K562 (cell line): ENCODE data around the gene DNAAF3. TPM values are rescaled to one million over a fixed set of nuclear protein-coding genes. Genes with fewer than 3 reads are reported as not detected.

Experiments
- ARHGAP35 ChIP-seq: fragments of 450-650 bp; IDR thresholded peaks from 2 replicates; pipeline ENCODE4 v1.6.1; 2018; ENCODE audit not compliant: partially characterized antibody
- CBX3 ChIP-seq, 2 experiments: IDR thresholded peaks; 1 replicate in 1 of 2; 2 replicates in 1 of 2; pipeline ENCODE4 v1.6.1; 2012; ENCODE audit warnings: inconsistent platforms in 2 of 2, low read length in 2 of 2, borderline replicate concordance in 1 of 2, control low read depth in 1 of 2
- CBX8 ChIP-seq: fragments of 200-600 bp; sonication (generic); IDR thresholded peaks from 2 replicates; pipeline ENCODE4 v1.6.1; 2012; ENCODE audit warnings: borderline replicate concordance, mixed run types, low read depth, mild to moderate bottlenecking, moderate library complexity, mixed read lengths, low read length, control low read depth, inconsistent platforms; ENCODE audit not compliant: poor library complexity, severe bottlenecking; ENCODE audit errors: extremely low read depth
- CEBPB ChIP-seq: fragments of 450-650 bp; IDR thresholded peaks from 2 replicates; pipeline ENCODE4 v1.6.1; 2016; ENCODE audit warnings: missing genetic modification characterization, missing compliant biosample characterization
- COPS2 ChIP-seq: fragments of 450-650 bp; conservative IDR thresholded peaks from 2 replicates; pipeline ENCODE4 v1.6.1; 2016; ENCODE audit warnings: mild to moderate bottlenecking, moderate library complexity
- HDGF ChIP-seq: fragments of 450-650 bp; IDR thresholded peaks from 2 replicates; pipeline ENCODE4 v1.6.1; 2016
- HOXB6 ChIP-seq: fragments of 250-450 bp; sonication (Bioruptor Pico); IDR thresholded peaks from 2 replicates; pipeline ENCODE4 v1.5.1; 2022; ENCODE audit warnings: mild to moderate bottlenecking, borderline replicate concordance
- ILK ChIP-seq: fragments of 450-650 bp; IDR thresholded peaks from 2 replicates; pipeline ENCODE4 v1.6.1; 2016; ENCODE audit warnings: missing genetic modification characterization, low read depth, mild to moderate bottlenecking, missing compliant biosample characterization, moderate library complexity, borderline replicate concordance
- JUNB ChIP-seq: fragments of 450-650 bp; formaldehyde crosslinking; conservative IDR thresholded peaks from 2 replicates; pipeline ENCODE4 v1.4.0; 2020; ENCODE audit warnings: mild to moderate bottlenecking
- KDM4B ChIP-seq, 2 experiments: fragments of 450-650 bp in 1 of 2; sonication (generic) in 1 of 2; IDR thresholded peaks; 2 replicates each; pipeline ENCODE4 v1.6.1; 2016 to 2017; ENCODE audit warnings: borderline replicate concordance in 2 of 2, antibody characterized with exemption in 1 of 2, low read depth in 1 of 2, mild to moderate bottlenecking in 1 of 2
- MYNN ChIP-seq, 2 experiments: sonication (generic); formaldehyde crosslinking in 1 of 2; IDR thresholded peaks; 2 replicates each; pipeline versions ENCODE4 v1.5.0 to v1.6.1; 2016 to 2020; ENCODE audit warnings: antibody characterized with exemption in 1 of 2, missing genetic modification reagents in 1 of 2
- POLR2AphosphoS2 ChIP-seq: IDR thresholded peaks from 2 replicates; pipeline ENCODE4 v1.6.1; 2012; ENCODE audit warnings: low read length, improper control_type of control experiment
- RAD51 ChIP-seq: fragments of 450-650 bp; IDR thresholded peaks from 2 replicates; pipeline ENCODE4 v1.7.1; 2016; ENCODE audit warnings: low read depth, mild to moderate bottlenecking, borderline replicate concordance
- RBM17 ChIP-seq: fragments of 200-400 bp; formaldehyde crosslinking; IDR thresholded peaks from 2 replicates; pipeline ENCODE4 v1.6.1; 2017; ENCODE audit warnings: low read depth, mild to moderate bottlenecking, low read length, borderline replicate concordance
- SAFB ChIP-seq: fragments of 200-400 bp; formaldehyde crosslinking; IDR thresholded peaks from 2 replicates; pipeline ENCODE4 v1.6.1; 2017; ENCODE audit warnings: low read depth, low read length, borderline replicate concordance
- SIRT6 ChIP-seq: IDR thresholded peaks from one replicate; pipeline ENCODE4 v1.6.1; 2012; ENCODE audit warnings: low read depth, mild to moderate bottlenecking, control low read depth, inconsistent platforms, low read length, moderate library complexity
- SOX6 ChIP-seq: fragments of 450-650 bp; IDR thresholded peaks from 2 replicates; pipeline ENCODE4 v1.6.1; 2014; ENCODE audit warnings: mild to moderate bottlenecking
- ZEB2 ChIP-seq: fragments of 450-650 bp; IDR thresholded peaks from 2 replicates; pipeline ENCODE4 v1.6.1; 2016
- ZNF224 ChIP-seq: sonication (generic); formaldehyde crosslinking; IDR thresholded peaks from 2 replicates; pipeline ENCODE4 v1.8.0; 2022; ENCODE audit warnings: mild to moderate bottlenecking, missing genetic modification reagents
- ZNF511 ChIP-seq: sonication (generic); formaldehyde crosslinking; IDR thresholded peaks from 2 replicates; pipeline ENCODE4 v1.8.0; 2022; ENCODE audit warnings: mild to moderate bottlenecking, missing genetic modification reagents
- ZNF57 ChIP-seq: fragments of 450-650 bp; formaldehyde crosslinking; IDR thresholded peaks from 2 replicates; pipeline ENCODE4 v1.4.0; 2020; ENCODE audit warnings: mild to moderate bottlenecking, moderate library complexity
- polyA plus RNA-seq, 8 experiments: library from polyadenylated mRNA; depleted of rRNA in 4 of 8; stranded (reverse) in 5 of 8; unstranded in 3 of 8; fragments of >200 nt; fragmentation: Nextera tagmentation in 2 of 8; fragmentation: Illumina TruSeq in 1 of 8; extraction: Ambion mirVana in 2 of 8; extraction: Trizol in 1 of 8; gene quantifications; 2 replicates each; pipeline versions ENCODE4 v1.2.1 to v1.2.3, GENCODE V29; 2011 to 2014; ENCODE audit warnings: inconsistent platforms in 1 of 8, missing spikeins in 1 of 8
- total RNA-seq, 7 experiments: library from RNA; depleted of rRNA in 6 of 7; stranded (reverse); fragments of >200 nt in 6 of 7; fragmentation: Illumina TruSeq in 2 of 7; extraction: Trizol in 2 of 7; gene quantifications; 2 replicates each; pipeline versions ENCODE4 v1.2.1 to v1.2.3, GENCODE V29; 2011 to 2021; ENCODE audit warnings: low replicate concordance in 1 of 7
- TF ChIP-seq, protein P1 (sequence below): fragments of 450-650 bp; formaldehyde crosslinking; IDR thresholded peaks from 2 replicates; pipeline ENCODE4 v1.4.0; 2020; ENCODE audit warnings: mild to moderate bottlenecking, moderate library complexity
- TF ChIP-seq, protein P2 (sequence below): sonication (generic); formaldehyde crosslinking; IDR thresholded peaks from 2 replicates; pipeline ENCODE4 v1.9.0; 2022; ENCODE audit warnings: mild to moderate bottlenecking, missing genetic modification reagents
- TF ChIP-seq, protein P3 (sequence below): fragments of 450-650 bp; formaldehyde crosslinking; IDR thresholded peaks from 2 replicates; pipeline ENCODE4 v1.4.0; 2020; ENCODE audit warnings: mild to moderate bottlenecking

DNAAF3 gene
- total and polyA plus RNA-seq, 9 of the 15 experiments (the other 6 are each of a cell fraction or from before 2014, with no cell fraction given) = 21.6 to 61.5 (median 43.0) TPM

DNA sequence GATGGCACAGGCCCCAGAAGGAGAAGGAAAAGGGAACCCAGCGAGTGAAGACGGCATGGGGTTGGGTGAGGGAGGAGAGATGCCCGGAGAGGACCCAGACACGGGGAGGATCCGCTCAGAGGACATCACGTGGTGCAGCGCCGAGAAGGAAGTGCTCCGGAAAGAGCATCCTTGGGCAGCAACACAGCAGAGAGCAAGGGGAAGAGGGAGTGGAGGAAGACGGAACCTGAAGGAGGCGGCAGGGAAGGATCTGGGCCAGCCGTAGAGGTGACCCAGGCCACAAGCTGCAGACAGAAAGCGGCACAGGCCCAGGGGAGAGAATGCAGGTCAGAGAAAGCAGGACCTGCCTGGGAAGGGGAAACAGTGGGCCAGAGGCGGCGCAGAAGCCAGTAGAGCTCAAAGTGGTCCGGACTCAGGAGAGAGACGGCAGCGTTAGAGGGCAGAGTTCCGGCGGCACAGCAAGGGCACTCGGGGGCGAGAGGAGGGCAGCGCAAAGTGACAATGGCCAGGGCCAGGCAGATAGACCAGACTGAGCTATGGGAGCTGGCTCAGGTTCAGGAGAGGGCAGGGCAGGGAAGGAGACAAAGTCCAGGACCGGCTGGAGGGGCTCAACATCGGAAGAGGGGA lies 50.1 kb downstream of the DNAAF3 start (continued):
- TF ChIP-seq, protein P1, sequence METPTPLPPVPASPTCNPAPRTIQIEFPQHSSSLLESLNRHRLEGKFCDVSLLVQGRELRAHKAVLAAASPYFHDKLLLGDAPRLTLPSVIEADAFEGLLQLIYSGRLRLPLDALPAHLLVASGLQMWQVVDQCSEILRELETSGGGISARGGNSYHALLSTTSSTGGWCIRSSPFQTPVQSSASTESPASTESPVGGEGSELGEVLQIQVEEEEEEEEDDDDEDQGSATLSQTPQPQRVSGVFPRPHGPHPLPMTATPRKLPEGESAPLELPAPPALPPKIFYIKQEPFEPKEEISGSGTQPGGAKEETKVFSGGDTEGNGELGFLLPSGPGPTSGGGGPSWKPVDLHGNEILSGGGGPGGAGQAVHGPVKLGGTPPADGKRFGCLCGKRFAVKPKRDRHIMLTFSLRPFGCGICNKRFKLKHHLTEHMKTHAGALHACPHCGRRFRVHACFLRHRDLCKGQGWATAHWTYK (CRISPR knock-in tag) = no peak
- TF ChIP-seq HOXB6 = no peak
- no peak for TF ChIP-seq SOX6
- TF ChIP-seq ZNF224 (CRISPR knock-in tag) = no peak
- TF ChIP-seq CBX8 = no peak
- TF ChIP-seq ILK (tag) = no peak
- no peak for TF ChIP-seq ARHGAP35
- TF ChIP-seq, protein P2, sequence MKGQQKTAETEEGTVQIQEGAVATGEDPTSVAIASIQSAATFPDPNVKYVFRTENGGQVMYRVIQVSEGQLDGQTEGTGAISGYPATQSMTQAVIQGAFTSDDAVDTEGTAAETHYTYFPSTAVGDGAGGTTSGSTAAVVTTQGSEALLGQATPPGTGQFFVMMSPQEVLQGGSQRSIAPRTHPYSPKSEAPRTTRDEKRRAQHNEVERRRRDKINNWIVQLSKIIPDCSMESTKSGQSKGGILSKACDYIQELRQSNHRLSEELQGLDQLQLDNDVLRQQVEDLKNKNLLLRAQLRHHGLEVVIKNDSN (CRISPR knock-in tag) = peak; percentile 95
- no peak for TF ChIP-seq MYNN (IDR thresholded peaks at IDR 0.05)
- no peak for TF ChIP-seq MYNN (CRISPR knock-in tag; IDR thresholded peaks at IDR 0.05)
- TF ChIP-seq RBM17 = no peak
- TF ChIP-seq CBX3 (IDR thresholded peaks at IDR 0.05; ENCODE audit: borderline replicate concordance in 1 of 2, low read length in 2 of 2) = no peak
- TF ChIP-seq, protein P3, sequence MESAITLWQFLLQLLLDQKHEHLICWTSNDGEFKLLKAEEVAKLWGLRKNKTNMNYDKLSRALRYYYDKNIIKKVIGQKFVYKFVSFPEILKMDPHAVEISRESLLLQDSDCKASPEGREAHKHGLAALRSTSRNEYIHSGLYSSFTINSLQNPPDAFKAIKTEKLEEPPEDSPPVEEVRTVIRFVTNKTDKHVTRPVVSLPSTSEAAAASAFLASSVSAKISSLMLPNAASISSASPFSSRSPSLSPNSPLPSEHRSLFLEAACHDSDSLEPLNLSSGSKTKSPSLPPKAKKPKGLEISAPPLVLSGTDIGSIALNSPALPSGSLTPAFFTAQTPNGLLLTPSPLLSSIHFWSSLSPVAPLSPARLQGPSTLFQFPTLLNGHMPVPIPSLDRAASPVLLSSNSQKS (CRISPR knock-in tag) = no peak
- TF ChIP-seq RAD51 = peak; percentile 91
- no peak; the same call in 1 of the 2 replicates for TF ChIP-seq ZEB2
- no peak for TF ChIP-seq KDM4B (IDR thresholded peaks at IDR 0.05; ENCODE audit: borderline replicate concordance in 2 of 2, low read depth in 1 of 2)
- no peak for TF ChIP-seq ZNF511
- no peak for TF ChIP-seq COPS2
- no peak for TF ChIP-seq JUNB (CRISPR knock-in tag)
- TF ChIP-seq HDGF = no peak
- TF ChIP-seq POLR2AphosphoS2 = no peak
- no peak for TF ChIP-seq ZNF57 (CRISPR knock-in tag)
- TF ChIP-seq CEBPB (tag) = no peak
- TF ChIP-seq SIRT6 = no peak
- TF ChIP-seq SAFB = no peak
